HT-29 (cell line): ENCODE results near the gene RHOG. TPM values are rescaled to one million over a fixed set of nuclear protein-coding genes. Genes with fewer than 3 reads are reported as not detected.
"Not testable (repeated sequence)": the region's sequence is repeated elsewhere in the genome, so short reads cannot be mapped to it uniquely, and the experiment has no call there.

ENCODE experiments used
- DNase-seq: peaks from one replicate; pipeline ENCODE4 v3.0.0-alpha.2; 2015; ENCODE audit warnings: low spot score
- total RNA-seq: library from RNA; depleted of rRNA; stranded (reverse); fragments of >200 nt; shearing (Covaris generic); gene quantifications from 2 replicates; pipeline ENCODE4 v1.2.3, GENCODE V29; 2014

Gene RHOG
- total RNA-seq, 1 experiment from 2014 or later: 58.9 TPM

DNA sequence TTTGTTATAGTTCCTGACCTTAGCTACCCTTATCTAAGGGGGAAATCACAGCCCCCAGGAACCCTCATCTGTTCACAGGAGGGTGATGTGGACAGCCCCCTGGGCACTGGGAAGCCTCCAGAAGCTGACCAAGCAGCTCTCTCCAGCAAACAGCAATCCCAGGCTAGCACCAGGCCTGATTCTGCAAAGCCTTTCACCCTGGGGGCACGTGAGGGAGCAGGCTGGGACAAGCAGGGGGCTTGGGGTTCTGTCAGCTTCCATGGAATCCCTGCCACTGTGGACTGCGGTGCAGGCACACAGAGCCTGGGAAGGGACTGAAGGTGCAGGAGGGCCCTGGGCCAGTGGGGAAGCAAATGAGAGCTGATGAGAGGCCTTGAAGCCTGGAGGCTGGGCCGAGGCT, 30.3 kb downstream of the RHOG start:
- no peak for DNase-seq

DNA sequence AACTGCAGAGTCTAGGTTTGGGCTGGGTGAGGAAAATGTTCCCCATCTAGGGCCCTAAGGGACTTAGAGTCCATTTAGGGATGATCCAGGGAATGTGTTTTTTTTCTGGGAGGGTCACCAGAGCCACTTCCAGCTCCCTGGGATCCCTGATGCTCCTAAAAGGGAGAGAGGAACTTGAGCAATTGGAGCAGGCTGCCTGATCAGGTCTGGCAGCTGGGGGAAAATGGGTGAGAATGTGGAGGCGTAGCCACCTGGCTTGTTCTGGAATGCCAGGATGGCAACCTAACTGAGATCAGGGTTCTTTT, 31.2 kb downstream of the RHOG start:
- no peak for DNase-seq

DNA sequence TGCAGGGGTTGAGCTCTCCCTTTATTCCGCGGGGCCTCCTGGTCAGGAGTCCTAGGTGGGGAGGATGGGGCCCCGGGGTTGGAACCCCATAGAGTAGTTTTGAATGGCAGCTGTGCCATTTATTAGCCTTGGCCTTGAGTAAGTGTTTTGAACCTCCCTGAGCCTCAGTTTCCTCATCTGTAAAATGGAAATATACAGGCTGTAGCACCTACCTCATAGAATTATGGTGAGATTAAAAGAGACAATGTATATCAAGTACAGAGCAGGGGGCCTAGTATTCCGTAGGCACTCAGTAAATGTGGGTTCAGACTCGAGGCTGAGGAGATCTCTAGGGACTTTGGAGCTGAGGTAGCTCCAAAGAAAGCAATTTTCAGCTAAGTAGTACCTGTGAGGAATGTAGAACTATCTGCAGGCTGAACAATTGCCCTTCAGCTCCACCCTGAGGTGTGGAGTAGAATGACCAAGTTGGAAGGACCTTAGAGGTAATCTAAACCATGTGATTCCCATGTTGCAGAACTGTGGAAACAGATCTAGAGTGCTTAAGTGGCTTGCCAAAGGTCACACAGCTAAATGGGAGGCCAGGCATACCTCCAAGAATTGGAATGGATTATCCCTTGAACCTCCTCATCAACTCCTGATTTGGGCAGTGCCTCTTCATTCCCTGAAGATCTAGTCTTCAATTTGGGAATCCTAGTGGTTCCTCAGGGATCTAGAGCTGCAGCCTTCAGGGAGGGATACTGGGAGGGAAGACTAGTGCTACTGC, 31.7 kb downstream of the RHOG start:
- DNase-seq: peak; percentile 90

DNA sequence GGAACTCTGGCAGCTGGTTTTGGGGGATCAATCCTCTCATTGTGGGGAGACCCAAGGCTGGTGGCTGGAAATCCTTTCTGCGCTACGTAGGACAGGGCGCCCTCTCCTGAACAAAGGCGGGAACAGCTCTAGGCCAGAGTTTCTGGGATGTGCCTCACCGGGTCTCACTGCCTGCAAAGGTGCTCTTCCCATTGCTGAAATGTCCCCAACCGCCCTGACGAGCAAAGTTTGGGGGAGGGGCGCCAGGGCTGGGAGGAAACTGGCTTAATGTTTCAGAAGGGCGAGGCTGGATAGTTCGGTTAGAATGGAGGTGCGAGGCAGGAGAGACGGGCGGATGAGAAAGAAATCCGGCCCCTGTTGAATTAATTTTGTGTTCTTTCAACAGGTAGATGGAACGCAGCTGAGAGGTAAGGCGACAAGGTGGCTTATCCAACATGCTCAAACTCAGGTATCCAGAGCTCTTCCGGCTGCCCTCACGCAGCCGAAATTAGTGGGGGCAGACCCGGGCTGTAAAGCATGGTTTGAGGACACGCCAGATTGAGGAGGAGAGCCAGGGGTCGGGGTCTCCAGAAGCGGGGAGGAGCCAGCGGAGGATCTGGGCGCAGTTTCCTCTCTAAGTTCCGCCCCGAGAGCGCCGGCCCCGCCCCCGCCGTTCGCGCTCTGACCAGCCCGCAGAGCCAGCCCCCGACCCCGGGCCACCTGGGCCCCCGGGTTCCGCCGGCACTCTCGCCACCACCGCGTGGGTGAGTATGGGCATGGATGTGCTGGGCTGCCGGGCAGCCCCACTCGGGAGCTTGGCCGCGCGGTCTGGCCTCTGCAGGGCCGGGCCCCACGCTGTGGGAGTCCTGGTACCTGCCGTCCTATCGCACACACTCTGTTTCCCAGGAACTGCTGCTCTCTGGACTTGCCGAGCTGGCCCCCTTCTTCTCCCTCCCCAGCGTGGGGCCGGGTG, 32.6 kb downstream of the RHOG start, which contains the start of gene PGAP2:
PGAP2 (plus strand) TSS at position 652 of the 952 bp plus-strand sequence. CDS start 2,700 bp downstream, outside the sequence.
- peak; percentile 95 for DNase-seq

DNA sequence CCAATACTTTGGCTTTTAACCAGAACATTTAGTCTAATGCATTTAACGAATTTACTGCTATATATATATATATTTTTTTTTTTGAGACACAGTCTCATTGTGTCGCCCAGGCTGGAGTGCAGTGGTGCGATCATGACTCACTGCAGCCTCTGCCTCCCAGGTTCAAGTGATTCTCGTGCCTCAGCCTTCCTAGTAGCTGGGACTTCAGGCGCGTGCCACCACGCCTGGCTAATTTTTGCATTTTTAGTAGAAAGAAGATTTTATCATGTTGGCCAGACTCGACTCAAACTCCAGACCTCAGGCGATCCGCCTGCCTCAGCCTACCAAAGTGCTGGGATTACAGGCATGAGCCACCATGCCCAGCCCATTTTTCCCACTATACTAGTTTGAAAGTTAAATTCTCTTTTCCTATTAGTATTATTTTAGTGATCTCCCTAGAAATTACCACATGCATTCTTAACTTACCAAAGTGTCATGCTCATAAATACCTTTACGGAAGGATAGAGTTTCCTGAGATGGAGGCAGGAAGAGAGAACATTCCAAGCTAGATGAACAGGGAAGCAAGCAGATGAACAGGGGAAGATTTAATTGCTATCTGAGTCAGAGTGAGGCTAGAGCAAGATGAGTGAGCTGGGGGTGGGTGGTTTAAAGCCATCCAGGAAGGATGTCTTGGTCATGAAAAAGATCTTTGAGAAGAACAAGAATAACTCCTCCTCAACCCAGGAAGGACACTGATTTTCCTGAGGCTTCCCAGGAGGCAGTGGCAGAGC, 36.8 kb downstream of the RHOG start:
- no peak for DNase-seq

DNA sequence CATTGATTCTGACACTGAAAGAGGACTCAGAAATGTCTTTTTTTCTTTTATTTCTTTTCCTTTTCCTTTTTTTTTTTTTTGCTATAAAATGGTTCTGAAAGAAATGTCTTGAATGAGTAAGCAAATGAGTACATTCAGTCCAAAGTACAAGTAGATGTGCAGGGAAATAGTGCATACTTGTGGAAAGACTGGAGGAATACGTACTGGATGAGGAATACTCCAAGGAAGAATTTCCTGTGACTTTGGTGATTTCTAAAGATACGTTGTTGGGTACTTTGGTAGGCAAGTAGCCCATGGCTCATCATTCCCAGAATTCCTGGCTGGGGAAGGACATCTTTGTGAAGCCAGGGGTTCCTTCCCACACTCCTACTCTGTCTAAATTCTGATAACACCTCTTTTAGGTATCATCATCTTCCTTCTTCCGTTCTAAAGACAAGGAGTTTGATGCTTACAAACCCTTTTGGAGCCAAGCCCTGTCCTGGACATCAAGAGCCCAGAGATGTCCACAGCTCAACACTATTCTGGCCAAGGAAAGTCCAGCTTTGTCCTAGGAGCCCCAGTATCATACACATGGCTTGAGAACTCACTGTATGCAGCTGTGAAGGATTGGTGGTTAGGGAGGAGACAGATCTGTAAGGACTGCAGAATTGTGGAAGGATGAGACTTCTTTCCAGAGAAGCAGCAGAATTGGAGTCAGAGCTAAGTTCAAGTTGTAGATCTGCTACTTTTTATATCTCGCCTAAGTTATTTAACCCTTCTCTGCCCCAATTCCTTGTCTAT, 38.6 kb downstream of the RHOG start:
- DNase-seq: no peak

DNA sequence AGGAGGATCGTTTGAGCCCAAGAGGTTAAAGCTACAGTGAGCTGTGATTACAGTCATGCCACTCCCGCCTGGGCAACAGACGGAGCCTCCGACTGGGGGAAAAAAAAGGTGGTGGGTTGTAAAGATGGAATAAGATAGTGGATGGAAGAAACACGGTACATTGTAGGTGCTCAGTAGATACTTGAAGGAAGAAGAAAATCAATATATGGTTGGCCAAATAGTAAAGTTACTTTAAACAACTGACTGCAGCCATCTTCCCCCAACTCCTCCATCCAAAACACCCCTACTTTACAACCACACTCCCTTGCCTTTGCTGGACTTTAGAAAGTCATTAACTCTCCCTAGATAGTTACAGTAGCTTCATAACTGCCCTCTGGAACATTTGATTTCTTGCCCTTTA, 40.9 kb downstream of the RHOG start:
- no peak for DNase-seq

DNA sequence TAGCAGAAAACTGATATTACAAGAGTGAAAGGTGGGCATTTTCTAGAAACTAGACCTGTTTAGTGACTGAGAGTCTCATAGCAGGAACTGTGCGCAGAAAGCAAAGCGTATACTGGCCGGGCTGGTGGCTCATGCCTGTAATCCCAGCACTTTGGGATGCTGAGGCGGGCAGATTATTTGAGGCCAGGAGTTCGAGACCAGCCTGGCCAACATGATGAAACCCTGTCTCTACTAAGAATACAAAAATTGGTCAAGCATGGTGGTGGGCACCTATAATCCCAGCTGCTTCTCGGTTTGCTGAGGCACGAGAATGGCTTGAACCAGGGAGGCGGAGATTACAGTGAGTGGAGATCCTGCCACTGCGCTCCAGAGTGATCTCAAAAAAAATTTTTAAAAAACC, 41.6 kb downstream of the RHOG start:
- no peak for DNase-seq

DNA sequence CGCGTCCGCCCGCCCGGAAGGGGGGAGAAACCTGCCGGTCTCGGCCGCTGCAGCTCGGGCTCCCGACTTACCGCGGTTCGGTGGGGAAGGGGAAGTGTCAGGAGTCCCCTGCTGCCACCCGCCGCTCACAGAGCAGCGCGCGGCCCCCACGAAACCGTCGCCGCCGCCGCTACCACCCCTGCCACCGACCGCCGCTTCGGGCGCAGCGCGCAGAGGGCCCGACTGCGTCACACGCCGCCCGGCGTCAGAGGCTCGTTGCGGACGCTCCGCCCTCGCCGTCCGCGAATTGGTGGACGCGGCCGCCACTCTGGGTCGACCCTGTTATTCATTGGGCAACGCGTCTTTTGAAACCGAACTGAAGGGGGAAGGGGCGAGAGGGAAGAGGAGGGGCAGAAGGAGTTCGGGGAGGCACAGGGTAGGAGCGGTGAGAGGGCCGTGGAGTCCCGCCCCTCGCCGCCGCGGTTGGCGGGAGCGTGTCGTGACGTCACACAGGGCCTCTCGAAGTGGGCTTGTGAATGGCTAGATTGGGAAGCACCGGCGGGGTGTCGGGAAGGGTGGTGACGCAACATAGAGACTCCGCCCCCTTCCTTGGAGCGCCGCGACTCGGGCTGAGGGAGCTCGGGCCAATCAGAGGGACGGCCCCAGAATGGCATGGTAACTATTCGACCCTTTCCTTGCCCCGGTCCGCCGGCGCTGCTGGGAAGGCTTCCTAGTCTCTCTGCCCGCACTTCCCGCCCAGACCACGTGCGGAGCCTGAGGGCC, 43.2 kb downstream of the RHOG start, which contains the start of gene NUP98:
NUP98 (minus strand) TSS at position 226 of the 762 bp plus-strand sequence. CDS start 15,437 bp downstream, outside the sequence.
- peak; percentile 100 for DNase-seq

DNA sequence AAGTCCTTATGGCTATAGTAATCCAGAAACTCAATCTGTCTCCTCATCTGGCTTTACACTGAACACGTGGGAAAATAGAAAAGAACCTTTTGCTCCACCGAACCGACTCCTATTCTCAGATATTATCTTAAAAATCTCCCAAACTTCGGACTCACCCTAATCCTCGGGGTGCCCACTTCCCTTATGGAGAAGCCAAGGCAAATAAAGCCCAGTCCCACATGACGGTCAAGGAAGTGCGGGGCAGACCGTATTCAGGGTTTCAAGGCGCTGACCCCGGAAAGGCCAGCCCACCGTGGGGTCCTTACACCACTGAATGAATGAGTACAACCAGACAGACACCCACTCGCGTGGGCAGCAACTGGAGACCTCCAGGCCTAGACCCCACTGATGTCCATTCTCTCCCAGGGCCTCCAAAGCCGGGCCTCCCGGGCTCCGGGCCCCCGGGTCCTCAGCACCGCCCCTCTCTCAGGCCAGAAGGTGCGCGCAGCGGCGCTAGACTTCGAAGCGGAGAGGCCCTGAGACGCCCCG, 43.9 kb downstream of the RHOG start:
- DNase-seq: peak; percentile 24

DNA sequence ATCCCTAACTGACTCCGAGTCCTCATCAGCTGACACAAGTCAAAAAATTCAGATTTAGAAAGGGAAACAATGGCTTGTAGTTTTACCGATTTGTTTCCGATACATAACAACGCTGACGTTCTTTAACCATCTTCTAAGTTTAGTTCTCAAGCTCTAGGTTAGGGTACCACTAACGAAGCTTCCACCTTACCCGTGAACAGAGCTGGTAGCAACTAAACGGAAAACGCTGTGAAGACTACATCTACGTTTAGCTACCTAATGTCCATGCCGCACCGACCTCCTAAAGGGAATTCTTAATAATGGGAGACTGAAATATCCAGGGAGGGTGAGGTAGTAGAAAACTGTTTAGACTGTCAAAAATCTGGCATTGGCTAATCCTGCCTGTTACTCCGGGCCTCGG, 44.4 kb downstream of the RHOG start:
- DNase-seq: peak; percentile 39

DNA sequence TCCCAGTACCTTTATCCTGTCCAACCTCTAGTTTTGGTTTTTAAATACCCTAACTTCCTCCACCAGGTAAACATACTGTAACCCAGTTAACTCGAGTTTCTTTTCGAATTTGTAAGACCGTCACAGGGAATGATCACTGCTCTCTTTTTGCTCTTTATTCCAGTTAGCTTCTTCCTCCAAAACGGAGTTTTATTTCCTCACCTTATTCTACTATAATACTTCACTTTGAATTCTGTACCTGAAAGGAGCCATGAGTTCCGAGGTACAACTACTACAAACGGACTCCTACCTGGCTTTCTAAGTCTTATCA, 44.8 kb downstream of the RHOG start:
- no peak for DNase-seq

DNA sequence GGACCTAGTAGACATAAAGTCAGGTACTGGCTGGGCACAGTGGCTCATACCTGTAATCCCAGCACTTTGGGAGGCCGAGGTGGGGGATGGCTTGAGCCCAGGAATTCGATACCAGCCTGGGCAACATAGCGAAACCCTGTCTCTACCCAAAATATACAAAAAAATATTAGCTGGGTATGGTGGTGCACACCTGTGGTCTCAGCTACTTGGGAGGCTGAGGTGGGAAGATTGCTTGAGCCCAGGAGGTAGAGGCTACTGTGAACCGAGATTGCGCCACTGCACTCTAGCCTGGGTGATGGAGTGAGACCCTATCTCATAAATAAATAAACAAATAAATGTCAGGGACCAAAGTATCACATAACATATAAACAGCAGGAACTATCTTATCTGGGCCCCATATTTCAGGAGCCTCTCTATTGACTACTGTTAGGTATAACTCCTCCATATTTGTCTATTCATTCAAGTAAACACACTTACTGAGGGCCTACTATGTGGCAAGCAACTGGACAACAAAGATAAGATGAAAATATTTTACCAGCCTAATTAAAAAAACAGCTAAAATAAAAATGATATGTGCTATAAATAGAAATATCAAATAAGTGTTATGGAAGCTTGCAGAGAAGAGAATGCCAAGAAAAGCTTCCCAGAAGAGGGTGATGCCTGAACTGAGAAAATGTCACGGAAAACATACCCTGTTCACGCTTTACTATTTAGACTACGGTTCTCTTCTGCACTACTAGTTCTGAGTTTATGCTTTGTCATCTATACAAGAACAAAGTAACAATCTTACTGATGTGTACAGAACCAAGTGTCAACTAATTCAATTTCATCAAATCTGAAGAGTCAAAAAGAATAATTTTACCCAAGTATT, 45.4 kb downstream of the RHOG start:
- DNase-seq: no peak

DNA sequence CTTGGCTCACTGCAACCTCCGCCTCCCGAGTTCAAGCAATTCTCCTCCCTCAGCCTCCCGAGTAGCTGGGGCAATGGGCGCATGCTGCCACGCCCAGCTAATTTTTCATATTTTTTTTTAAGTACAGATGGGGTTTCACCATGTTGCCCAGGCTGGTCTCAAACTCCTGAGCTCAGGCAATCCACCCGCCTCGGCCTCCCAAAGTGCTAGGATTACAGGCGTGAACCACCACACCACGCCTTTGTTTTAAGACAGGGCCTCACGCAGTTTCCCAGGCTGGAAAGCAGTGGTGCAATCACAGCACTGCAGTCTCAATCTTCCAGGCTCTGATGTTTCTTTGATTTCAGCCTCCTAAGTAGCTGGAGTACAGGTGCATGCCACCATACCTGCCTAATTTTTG, 46.4 kb downstream of the RHOG start:
- not testable (repeated sequence) for DNase-seq

DNA sequence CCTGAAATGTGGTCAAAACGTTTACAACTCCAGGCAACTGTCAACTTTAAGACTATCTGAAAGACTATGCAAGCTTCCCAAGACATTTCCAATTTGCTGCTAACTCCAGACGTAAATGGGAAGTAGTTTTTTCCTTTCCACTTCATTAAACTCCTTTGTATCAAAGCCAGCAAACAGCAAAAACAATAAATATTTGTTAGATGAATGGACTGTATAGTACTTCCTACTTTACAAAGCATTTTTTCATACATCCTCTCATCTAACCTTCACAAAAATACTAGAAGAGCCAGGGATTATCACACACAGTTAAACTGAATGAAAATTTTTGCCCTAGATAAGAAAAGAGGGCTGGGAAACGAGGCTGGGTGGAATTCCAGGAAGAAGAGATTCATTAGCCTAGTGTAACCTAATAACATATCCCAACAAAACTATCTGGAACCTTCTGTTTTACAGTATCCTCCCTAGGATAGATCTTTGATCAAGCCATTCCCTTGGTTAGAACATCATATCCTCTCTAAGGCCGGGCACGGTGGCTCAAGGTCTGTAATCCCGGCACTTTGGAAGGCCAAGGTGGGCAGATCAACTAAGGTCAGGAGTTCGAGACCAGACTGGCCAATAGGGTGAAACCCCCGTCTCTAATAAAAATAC, 53.9 kb downstream of the RHOG start:
- no peak for DNase-seq

DNA sequence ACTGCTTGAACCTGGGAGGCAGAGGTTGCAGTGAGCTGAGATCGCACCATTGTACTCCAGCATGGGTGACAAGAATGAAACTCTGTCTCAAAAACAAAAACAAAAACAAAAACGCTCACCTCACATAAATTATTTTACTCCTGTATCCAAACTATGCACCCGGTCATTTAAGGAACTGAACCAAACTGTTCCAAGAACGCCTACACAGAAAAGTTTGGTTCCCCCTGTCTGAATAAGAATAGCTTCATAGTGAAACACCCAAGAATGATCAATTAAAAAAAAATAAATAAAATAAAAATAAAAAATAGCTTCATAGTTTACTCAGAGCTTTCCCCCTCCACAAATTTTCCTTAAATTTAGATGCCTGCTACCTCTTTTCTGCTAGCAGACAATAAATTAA, 57.1 kb downstream of the RHOG start:
- DNase-seq: no peak

DNA sequence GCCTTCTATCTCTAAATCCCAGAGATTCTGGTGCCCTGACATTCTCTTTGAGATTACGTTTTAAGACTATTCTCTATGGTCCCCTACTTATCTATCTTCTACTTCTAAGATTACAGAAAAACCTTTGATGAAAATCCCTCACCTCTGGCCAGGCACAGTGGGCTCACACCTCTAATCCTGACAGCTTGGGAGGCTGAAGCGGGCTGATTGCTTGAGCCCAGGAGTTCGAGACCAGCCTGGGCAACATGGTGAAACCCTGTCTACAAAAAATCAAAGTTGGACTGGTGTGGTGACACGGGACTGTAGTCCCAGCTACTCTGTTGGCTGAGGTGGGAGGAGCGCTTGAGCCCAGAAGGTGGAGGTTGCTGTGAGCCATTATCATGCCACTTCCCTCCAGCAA, 57.8 kb downstream of the RHOG start:
- DNase-seq: no peak

DNA sequence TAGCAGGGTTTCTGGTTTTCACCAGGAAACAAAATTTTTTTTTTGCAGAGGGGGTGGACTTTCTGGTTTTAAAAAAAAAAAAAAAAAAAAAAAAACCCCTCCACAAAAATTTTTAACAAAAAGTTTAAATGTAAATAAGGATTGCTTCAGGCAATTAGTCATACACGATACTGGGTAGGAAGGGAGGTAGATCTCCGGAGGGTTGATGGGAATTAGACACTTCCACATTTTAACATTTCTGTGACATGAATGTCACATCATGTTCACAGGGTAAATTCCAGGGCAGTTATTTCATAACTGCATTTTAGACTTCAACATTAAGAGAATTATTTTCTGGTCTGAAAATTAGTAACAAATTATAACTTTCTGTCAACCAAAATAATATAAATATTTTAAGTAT, 59.3 kb downstream of the RHOG start:
- no peak for DNase-seq
